ENCODE data around the gene SH3BGR.

The SH3BGR gene

DNA sequence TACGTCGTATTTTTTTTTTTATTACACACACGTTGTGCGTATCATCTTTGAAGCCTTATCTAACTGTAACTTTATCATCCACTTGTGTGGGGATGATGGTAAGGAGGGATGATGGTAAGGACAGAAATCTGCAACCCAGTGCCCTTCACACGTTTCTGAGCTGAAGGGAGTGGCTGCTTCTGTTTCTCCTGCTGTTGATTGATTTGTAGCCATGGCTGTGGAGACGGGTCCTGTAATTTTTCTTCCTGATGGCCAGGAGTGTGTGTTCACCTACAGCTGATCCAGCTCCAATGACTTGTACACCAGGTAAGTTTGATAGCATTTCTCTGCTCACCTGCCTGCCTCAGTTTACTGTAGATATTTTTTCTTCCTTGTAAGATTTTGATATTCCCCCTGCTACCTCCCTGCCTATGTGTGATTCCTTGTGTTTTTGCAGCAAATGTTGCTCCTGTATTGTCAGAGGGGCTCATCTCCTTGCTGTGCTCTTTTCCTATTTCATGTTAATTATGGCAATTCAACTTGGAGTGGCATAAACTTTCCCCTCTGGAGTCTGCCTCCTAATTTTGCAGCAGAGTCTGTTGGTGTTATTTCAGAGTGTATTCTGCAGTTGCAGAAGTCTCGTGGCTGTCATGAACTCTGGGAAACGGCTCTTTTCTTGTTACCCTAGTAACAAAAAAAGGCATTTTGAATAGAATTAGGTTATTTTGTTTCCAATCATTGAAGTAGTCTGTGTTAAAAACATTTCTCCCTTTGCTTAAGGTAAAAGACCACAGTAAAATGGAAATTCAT lies 64.1 kb downstream of the SH3BGR start:
- H3K79me2 ChIP-seq (ENCODE audit: low read length), result no peaks in the 10 kb centered on the region
- H2AFZ ChIP-seq (ENCODE audit: low read depth, low read length), result no peak overlapping the region
- TF ChIP-seq EZH2phosphoT487 (IDR thresholded peaks at IDR 0.05; ENCODE audit: low read depth), result no peak
- TF ChIP-seq, protein P1, sequence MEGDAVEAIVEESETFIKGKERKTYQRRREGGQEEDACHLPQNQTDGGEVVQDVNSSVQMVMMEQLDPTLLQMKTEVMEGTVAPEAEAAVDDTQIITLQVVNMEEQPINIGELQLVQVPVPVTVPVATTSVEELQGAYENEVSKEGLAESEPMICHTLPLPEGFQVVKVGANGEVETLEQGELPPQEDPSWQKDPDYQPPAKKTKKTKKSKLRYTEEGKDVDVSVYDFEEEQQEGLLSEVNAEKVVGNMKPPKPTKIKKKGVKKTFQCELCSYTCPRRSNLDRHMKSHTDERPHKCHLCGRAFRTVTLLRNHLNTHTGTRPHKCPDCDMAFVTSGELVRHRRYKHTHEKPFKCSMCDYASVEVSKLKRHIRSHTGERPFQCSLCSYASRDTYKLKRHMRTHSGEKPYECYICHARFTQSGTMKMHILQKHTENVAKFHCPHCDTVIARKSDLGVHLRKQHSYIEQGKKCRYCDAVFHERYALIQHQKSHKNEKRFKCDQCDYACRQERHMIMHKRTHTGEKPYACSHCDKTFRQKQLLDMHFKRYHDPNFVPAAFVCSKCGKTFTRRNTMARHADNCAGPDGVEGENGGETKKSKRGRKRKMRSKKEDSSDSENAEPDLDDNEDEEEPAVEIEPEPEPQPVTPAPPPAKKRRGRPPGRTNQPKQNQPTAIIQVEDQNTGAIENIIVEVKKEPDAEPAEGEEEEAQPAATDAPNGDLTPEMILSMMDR (IDR thresholded peaks at IDR 0.05; ENCODE audit: low read depth, low read length), result no peak
- H3K9me3 ChIP-seq (ENCODE audit: insufficient read depth, low read length), result no peaks in the 10 kb centered on the region
- H4K20me1 ChIP-seq (ENCODE audit: insufficient read depth, low read length), result no peaks in the 10 kb centered on the region
- H3K4me2 ChIP-seq (ENCODE audit: low read length), result no peak overlapping the region
- no peaks in the 10 kb centered on the region for H3K36me3 ChIP-seq (replicated peaks; ENCODE audit: low read depth, low read length)
- no peak overlapping the region for H3K4me3 ChIP-seq (ENCODE audit: low read length)
- H3K27me3 ChIP-seq (ENCODE audit: low read depth, low read length), result no peaks in the 10 kb centered on the region
- H3K27ac ChIP-seq (ENCODE audit: low read length), result no peak overlapping the region
- H3K4me1 ChIP-seq (ENCODE audit: low read length), result no peaks in the 10 kb centered on the region
- H3K9ac ChIP-seq (ENCODE audit: low read length), result no peak overlapping the region

DNA sequence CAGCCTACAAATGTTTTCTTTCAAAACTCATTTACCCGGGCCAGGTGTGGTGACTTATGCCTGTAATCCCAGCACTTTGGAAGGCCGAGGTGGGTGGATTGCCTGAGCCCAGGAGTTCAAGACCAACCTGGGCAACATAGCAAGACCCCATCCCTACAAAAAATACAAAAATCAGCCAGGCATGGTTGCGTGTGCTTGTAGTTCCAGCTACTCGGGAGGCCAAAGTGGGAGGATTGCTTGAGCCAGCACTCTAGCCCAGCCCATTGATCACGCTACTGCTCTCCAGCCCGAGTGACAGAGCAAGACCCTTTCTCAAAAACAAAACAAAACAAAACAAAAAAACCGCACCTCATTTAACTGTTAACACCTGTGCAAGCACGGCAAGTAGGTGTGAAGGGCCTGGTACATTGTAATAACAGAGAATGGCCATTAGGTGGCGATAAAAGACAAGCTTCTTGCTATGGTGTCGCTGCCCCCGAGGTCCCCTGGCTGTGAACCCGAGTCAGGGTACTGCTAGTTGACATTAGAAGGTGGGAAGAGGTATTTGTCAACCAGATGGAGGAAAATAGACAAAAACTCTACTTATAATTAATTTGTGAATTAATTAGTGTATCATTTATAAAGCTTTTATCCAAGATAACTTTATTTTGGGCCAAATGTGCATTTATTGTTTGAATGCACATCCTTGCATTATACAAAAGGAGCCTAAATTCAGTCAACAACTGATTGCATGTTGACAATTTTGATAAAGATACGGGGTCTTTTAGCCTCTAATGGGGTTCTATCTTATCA lies 66.5 kb downstream of the SH3BGR start:
- no peaks in the 10 kb centered on the region for H3K4me1 ChIP-seq (ENCODE audit: low read length)
- no peak for TF ChIP-seq EZH2phosphoT487 (IDR thresholded peaks at IDR 0.05; ENCODE audit: low read depth)
- TF ChIP-seq, protein P1 (IDR thresholded peaks at IDR 0.05; ENCODE audit: low read depth, low read length), result peak; percentile 73
- H3K9ac ChIP-seq (ENCODE audit: low read length), result no peak overlapping the region
- H3K27ac ChIP-seq (ENCODE audit: low read length), result no peak overlapping the region
- no peaks in the 10 kb centered on the region for H3K9me3 ChIP-seq (ENCODE audit: insufficient read depth, low read length)
- H3K79me2 ChIP-seq (ENCODE audit: low read length), result no peaks in the 10 kb centered on the region
- no peak overlapping the region for H3K4me3 ChIP-seq (ENCODE audit: low read length)
- H2AFZ ChIP-seq (ENCODE audit: low read depth, low read length), result no peak overlapping the region
- no peak overlapping the region for H3K4me2 ChIP-seq (ENCODE audit: low read length)
- H3K36me3 ChIP-seq (replicated peaks; ENCODE audit: low read depth, low read length), result no peaks in the 10 kb centered on the region
- H4K20me1 ChIP-seq (ENCODE audit: insufficient read depth, low read length), result no peaks in the 10 kb centered on the region
- H3K27me3 ChIP-seq (ENCODE audit: low read depth, low read length), result peaks cover 6% of the 10 kb centered on the region; the same call in 1 of the 2 replicates

DNA sequence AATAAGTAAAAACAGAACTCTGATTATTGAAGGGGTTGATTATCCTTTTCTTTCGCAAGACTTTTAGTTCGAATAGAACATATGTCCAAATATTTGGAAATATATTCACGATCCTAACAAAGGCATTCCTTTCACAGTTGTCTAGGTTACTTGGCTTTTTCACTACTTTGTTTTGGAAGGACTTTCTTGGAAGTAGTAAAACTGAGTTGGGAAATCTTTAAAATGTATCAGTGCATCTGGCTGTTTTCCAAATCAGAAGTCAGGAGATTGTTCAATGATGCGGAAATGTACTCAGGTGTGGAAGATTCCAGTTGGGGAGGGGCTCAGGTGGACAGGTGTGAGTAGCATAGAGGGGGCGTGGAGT lies 67.1 kb downstream of the SH3BGR start:
- no peak overlapping the region for H3K27ac ChIP-seq (ENCODE audit: low read length)
- no peaks in the 10 kb centered on the region for H3K36me3 ChIP-seq (replicated peaks; ENCODE audit: low read depth, low read length)
- no peak overlapping the region for H3K4me2 ChIP-seq (ENCODE audit: low read length)
- H3K9ac ChIP-seq (ENCODE audit: low read length), result no peak overlapping the region
- no peak overlapping the region for H3K4me3 ChIP-seq (ENCODE audit: low read length)
- TF ChIP-seq, protein P1 (IDR thresholded peaks at IDR 0.05; ENCODE audit: low read depth, low read length), result no peak
- no peak for TF ChIP-seq EZH2phosphoT487 (IDR thresholded peaks at IDR 0.05; ENCODE audit: low read depth)
- H3K4me1 ChIP-seq (ENCODE audit: low read length), result no peaks in the 10 kb centered on the region
- peaks cover 6% of the 10 kb centered on the region; the same call in 1 of the 2 replicates for H3K27me3 ChIP-seq (ENCODE audit: low read depth, low read length)
- no peaks in the 10 kb centered on the region for H4K20me1 ChIP-seq (ENCODE audit: insufficient read depth, low read length)
- H3K9me3 ChIP-seq (ENCODE audit: insufficient read depth, low read length), result no peaks in the 10 kb centered on the region
- no peak overlapping the region for H2AFZ ChIP-seq (ENCODE audit: low read depth, low read length)
- no peaks in the 10 kb centered on the region for H3K79me2 ChIP-seq (ENCODE audit: low read length)

DNA sequence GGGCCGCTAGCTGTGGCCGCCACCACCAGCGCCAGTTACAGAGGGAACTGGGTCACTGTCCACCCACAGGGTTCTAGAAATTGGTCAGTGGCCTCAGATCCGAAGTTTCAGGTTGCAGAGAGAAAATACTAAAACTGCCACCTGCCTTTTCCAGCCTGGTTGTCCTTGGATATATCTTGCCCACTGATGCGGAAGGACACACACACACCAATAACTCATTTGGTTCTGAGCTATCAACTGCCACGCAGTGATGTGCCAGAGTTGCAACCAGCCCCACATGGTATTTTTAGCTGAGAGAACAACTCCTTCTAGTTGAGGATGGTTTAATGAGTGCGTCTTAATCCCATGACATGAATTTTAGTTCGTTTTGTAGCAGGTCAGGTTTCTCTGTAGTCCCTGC lies 68.1 kb downstream of the SH3BGR start:
- no peak overlapping the region for H3K4me3 ChIP-seq (ENCODE audit: low read length)
- no peak overlapping the region for H3K27ac ChIP-seq (ENCODE audit: low read length)
- no peak for TF ChIP-seq EZH2phosphoT487 (IDR thresholded peaks at IDR 0.05; ENCODE audit: low read depth)
- TF ChIP-seq, protein P1 (IDR thresholded peaks at IDR 0.05; ENCODE audit: low read depth, low read length), result no peak

More for the DNA sequence above, 68.1 kb downstream of the SH3BGR start:
- peaks cover 6% of the 10 kb centered on the region; the same call in 1 of the 2 replicates for H3K27me3 ChIP-seq (ENCODE audit: low read depth, low read length)
- no peaks in the 10 kb centered on the region for H3K79me2 ChIP-seq (ENCODE audit: low read length)
- H2AFZ ChIP-seq (ENCODE audit: low read depth, low read length), result no peak overlapping the region
- no peaks in the 10 kb centered on the region for H3K36me3 ChIP-seq (replicated peaks; ENCODE audit: low read depth, low read length)
- no peak overlapping the region for H3K9ac ChIP-seq (ENCODE audit: low read length)
- H4K20me1 ChIP-seq (ENCODE audit: insufficient read depth, low read length), result no peaks in the 10 kb centered on the region
- H3K4me2 ChIP-seq (ENCODE audit: low read length), result no peak overlapping the region
- no peaks in the 10 kb centered on the region for H3K9me3 ChIP-seq (ENCODE audit: insufficient read depth, low read length)
- H3K4me1 ChIP-seq (ENCODE audit: low read length), result no peaks in the 10 kb centered on the region
